Hypothalamus (tissue), 51 donors: Measurements from ENCODE around the gene ABHD17B.

Experiments
- DNase-seq, 51 donors: peaks; one replicate each; lab custom pipeline; 2025; lab: John Stamatoyannopoulos, UW

The ABHD17B gene

GRCh38 chr9:71822935-71823334 lies 88.1 kb downstream of the ABHD17B start:
- no peak for DNase-seq

GRCh38 chr9:71822456-71822855 lies 88.5 kb downstream of the ABHD17B start:
- no peak for DNase-seq

- DNase-seq = no peak
These were observed 89.6 kb downstream of the ABHD17B start for GRCh38 chr9:71821405-71821804.

GRCh38 chr9:71820403-71820921 lies 90.5 kb downstream of the ABHD17B start:
- DNase-seq = no peak

- DNase-seq = peak in 12 of 51 donors; percentile 1 to 41 (median 14)
These were observed 91.8 kb downstream of the ABHD17B start for GRCh38 chr9:71819115-71819739.

- DNase-seq = no peak
These were observed 94.0 kb downstream of the ABHD17B start for GRCh38 chr9:71816916-71817451.
